ENCODE results near the gene ACAT2. TPM values are rescaled to one million over a fixed set of nuclear protein-coding genes. Genes with fewer than 3 reads are reported as not detected.

Gene ACAT2
- total and polyA plus RNA-seq, 7 donors: 1.8 to 3.0 (median 2.3) TPM

- peak overlapping the region; percentile 87 for H3K27ac ChIP-seq
- H3K4me1 ChIP-seq: peaks cover 16% of the 10 kb centered on the region
- peaks cover 0 to 41% of the 10 kb centered on the region in 2 donors for H3K36me3 ChIP-seq (ENCODE audit: insufficient read depth in 1 of 2, low read depth in 1 of 2)
- H3K4me3 ChIP-seq: peak overlapping the region; percentile 99
- ATAC-seq (peak in 1 of 4 donors; percentile 3), DNase-seq (peak; percentile 38 to 67)
- no peaks in the 10 kb centered on the region for H3K9me3 ChIP-seq
- intact Hi-C loops (cut with DNase I): no loop called here
- WGBS, 3 donors: 2 to 6% (median 5%) methylated on average over 43 to 45 of the region's 45 CpGs
- no peaks in the 10 kb centered on the region for H3K27me3 ChIP-seq (ENCODE audit: insufficient read depth in 3 of 3, low read length in 2 of 3)
- no peak for TF ChIP-seq CTCF (IDR thresholded peaks at IDR 0.05)
Measured at GRCh38 chr6:159761129-159761872, 544 bp upstream of the ACAT2 start.

- no peak for TF ChIP-seq CTCF (IDR thresholded peaks at IDR 0.05)
- Histone ChIP-seq H3K36me3 (ENCODE audit: insufficient read depth in 1 of 2, low read depth in 1 of 2) (peaks cover 0 to 41% of the 10 kb centered on the region in 2 donors), H3K4me3 (peak overlapping the region; percentile 99), H3K27ac (peak overlapping the region; percentile 87), H3K27me3 (ENCODE audit: insufficient read depth in 3 of 3, low read length in 2 of 3) (no peaks in the 10 kb centered on the region), H3K4me1 (peaks cover 16% of the 10 kb centered on the region), H3K9me3 (no peaks in the 10 kb centered on the region)
- 12 to 15% (median 14%) methylated on average over 16 of the region's 16 CpGs for WGBS, 3 donors
- no peak for ATAC-seq
- DNase-seq: peak in 1 of 2 donors; percentile 54
- intact Hi-C loops (cut with DNase I): no loop called here
Measured at GRCh38 chr6:159762681-159763293, 942 bp downstream of the ACAT2 start.

GRCh38 chr6:159766906-159767305, 5.1 kb downstream of the ACAT2 start:
- Histone ChIP-seq H3K27ac (no peak overlapping the region), H3K4me3 (no peak overlapping the region), H3K36me3 (ENCODE audit: insufficient read depth in 1 of 2, low read depth in 1 of 2) (peaks cover 8 to 52% of the 10 kb centered on the region in 2 donors), H3K4me1 (peaks cover 3% of the 10 kb centered on the region), H3K27me3 (ENCODE audit: insufficient read depth in 3 of 3, low read length in 2 of 3) (no peaks in the 10 kb centered on the region), H3K9me3 (no peaks in the 10 kb centered on the region)
- ATAC-seq (no peak), DNase-seq (no peak)
- TF ChIP-seq CTCF (IDR thresholded peaks at IDR 0.05): no peak
- intact Hi-C loops (cut with DNase I): no loop called here

- Histone ChIP-seq H3K27ac (no peak overlapping the region), H3K4me3 (no peak overlapping the region), H3K4me1 (no peaks in the 10 kb centered on the region), H3K36me3 (ENCODE audit: insufficient read depth in 1 of 2, low read depth in 1 of 2) (peaks cover 8 to 52% of the 10 kb centered on the region in 2 donors), H3K9me3 (no peaks in the 10 kb centered on the region), H3K27me3 (ENCODE audit: insufficient read depth in 3 of 3, low read length in 2 of 3) (no peaks in the 10 kb centered on the region)
- no peak for TF ChIP-seq CTCF (IDR thresholded peaks at IDR 0.05)
- intact Hi-C loops (cut with DNase I): no loop called here
- no peak for ATAC-seq
- DNase-seq: no peak
Measured at GRCh38 chr6:159769470-159769869, 7.6 kb downstream of the ACAT2 start.

Measured in psoas muscle (tissue), 8 donors.